A549 treated with CpdA at 1 μM for 4 hours (cell line): Measurements from ENCODE around the gene INSIG1. TPM values are rescaled to one million over a fixed set of nuclear protein-coding genes. Genes with fewer than 3 reads are reported as not detected.

Experiments used
- total RNA-seq: library from RNA; stranded (reverse); fragments of 200-300 nt; extraction: Qiagen RNA extraction; gene quantifications from 5 replicates; pipeline ENCODE4 v1.2.3, GENCODE V29; 2022; ENCODE audit warnings: low read depth

INSIG1 gene
- total RNA-seq: 19.3 to 24.8 TPM (median 22.1 TPM) in 5 replicates

DNA sequence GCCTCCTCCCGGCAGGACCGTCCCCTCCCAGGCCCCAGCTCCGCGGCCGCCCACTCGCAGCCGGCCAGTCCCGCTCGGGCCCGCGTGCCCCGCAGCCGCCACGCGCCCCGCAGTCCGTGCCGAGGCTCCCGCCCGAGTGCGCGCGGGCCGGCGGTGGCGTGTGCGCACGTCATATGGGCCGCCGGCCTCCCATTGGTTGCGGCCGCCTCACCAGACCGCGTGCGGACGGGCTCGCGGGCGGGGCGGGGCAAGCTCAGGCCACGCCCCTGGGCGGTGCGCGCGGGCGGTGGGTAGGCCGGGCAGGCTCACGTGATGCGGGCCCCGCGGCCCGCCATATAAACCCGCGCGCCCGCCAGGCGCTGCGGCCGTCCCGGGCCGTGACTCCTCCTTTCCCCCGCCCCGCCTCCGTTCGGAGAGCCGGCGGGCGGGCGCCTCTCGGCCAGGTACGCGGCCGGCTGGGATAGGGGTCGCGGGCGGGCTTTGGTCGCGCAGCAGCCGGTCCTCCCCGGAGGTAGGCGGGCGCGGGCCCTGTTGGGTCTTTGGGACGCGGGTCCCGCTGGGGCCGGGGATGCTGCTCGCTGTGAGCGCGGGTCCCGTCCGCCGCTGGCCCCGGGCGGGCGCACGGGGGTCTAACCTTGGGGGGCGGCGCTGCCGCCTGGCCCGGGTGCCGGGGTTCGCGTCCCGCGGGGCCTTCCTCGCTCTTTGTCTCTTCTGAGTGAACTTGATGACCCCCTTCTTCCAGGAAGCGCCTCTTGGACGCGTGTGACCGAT lies at the start of gene INSIG1:
INSIG1 (plus strand) TSS at position 362 of the 771 bp plus-strand sequence; CDS start at position 770, 408 bp downstream.

Other genes with a start within 250 kb of the INSIG1 start
- not detected in 5 replicates for gene HTR5A, start 227.6 kb upstream of the INSIG1 start, total RNA-seq
- gene EN2, start 160.3 kb downstream of the INSIG1 start, total RNA-seq: 0.54 to 1.1 TPM (median 0.93 TPM) in 5 replicates
- gene CNPY1, start 248.7 kb downstream of the INSIG1 start, total RNA-seq: not detected in 5 replicates